K562 treated with DMSO at 1 percent for 48 hours (cell line): ENCODE data around the gene PRR30. TPM values are rescaled to one million over a fixed set of nuclear protein-coding genes. Genes with fewer than 3 reads are reported as not detected.

ENCODE experiments used
- total RNA-seq: library from RNA; unstranded; fragments of 300-600 nt; gene quantifications from 2 replicates; pipeline ENCODE4 v1.2.3, GENCODE V29; 2022; ENCODE audit warnings: low replicate concordance; ENCODE audit errors: extremely low read depth

Gene PRR30
- not detected in 2 replicates for total RNA-seq

DNA sequence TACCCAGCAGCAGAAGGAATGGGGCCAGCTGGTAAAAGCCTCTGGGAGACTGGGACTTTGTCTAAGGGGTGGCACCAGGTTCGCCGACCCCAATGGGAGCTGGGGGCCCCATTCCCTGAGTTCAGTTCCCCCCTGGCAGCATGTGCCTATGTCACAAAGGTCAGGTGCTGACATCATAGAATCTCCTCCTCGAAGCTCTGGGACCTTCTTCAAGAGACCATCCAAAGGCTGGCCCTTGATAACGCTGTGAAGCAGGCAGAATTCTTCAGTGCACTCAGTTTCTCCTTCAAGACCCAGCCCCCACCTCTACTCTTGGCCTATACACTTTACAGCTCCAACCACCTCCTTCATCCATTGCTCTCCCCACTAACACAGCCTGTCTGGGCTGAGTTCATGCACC is at the start of gene PRR30:
PRR30 (minus strand) TSS at position 101 of the 400 bp plus-strand sequence. CDS start 1,081 bp downstream, outside the sequence.

DNA sequence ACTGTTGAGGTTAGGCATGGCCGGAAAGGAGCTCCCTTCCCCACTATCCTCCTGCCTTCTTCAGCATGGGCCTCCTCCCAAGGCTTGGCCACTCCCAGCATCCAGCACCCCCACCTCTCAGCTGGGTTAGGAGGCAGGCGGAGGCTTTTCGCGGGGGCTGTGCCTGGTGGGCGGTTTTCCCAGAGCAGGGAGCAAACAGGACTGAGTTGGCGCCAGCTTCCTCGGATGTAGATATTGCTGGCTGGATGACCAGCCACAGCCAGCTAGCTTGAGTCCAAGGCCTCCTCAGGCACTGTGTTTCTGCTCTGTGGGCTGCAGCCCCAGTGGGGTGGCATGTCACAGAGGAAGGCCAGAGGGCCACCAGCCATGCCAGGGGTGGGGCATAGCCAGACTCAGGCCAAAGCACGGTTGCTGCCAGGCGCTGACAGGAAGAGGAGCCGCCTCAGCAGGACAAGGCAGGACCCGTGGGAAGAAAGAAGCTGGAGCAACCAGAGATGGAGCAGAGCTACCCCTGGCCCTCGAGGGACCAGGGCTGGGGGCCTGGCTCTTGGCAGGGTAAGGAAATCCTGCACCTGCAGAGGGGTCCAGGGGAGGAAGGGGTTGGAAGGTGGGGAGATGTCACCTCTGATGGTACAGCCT is 9.7 kb upstream of the PRR30 start, which contains the start of gene TCF23:
TCF23 (plus strand) TSS at position 204 of the 639 bp plus-strand sequence; CDS start at position 334, 130 bp downstream.

GRCh38 chr2:27133905-27134780 is 5.1 kb downstream of the PRR30 start, which contains the start of gene PREB:
TSS of gene PREB (minus strand) at chr2:27134636. CDS start at chr2:27134421, 215 bp downstream.

DNA sequence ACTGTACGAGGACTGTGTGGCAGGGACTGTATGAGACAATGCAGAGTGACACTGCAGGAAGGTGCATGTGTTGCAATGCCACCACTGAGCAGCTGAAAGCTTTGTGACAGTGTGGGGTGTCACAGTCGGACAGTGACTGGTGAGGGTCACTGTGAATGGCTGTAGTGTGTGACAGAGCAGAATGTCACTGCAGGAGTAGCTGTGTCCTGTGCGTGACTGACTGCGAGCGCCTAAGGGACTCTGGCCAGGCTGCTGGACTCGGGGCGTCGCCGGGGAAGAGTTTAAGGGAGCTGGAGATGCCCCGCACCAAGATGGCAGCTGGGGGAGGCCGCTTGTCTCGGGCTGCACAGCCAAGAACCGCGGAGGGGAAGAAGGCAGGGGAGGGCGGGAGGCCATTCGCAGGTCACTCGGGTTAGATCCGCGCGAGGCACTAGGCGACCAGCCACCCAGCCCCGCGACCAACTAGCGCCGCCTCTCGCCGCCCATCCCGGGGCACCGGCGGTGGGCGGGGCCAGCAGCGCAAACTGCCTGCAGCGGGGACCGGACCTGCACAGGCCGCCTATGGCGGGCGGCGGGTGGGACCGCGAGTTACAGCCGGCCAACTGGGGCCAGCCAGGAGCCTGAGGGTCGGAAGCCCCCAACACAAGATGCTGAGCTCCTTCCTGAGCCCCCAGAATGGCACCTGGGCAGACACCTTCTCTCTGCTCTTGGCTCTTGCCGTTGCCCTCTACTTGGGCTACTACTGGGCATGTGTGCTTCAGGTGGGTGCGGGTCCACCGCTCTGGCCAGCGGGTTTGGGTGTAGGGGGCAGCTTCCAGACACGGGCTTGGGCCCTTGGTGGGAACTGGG is 15.7 kb downstream of the PRR30 start, which contains the start of gene ABHD1:
ABHD1 (plus strand) TSS at position 514 of the 849 bp plus-strand sequence; CDS start at position 648, 134 bp downstream.

DNA sequence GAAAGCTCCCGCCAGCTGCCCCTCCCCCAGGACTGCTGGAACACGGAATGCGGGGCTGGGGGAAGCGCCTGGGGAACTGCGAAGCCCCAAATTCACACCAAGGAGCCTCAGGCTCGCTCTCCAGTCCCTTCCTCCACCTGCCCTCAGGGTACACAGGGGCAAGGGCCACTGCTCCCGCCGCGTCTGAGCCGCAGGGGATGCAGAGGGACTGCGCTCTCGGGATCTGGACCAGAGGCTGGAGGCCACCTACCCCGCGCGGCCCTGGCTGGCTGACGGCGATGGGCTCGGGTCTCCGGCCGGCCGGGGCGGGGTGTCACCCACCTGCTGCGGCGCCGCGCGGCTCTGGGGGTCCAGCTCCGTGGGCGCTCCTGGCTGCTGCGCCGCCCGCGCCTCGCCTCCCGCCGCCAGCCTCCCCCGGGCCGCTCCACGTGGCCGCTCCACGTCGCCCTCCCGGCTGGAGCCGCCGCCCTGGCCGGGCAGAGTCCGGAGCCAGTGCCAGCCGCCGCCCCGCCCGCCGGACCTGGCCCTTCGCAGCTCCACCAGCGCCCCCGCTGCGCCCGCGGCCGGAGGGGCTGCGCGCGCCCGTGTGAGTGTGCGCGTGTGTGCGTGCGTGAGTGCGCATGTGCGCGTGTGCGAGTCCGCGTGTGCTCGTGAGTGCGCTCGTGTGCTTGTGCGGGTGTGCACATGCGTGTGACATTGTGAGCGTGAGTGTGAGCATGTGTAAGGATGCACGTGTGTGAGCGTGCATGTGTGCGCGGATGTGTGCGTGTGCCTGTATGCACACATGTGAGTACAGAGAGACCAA is 20.5 kb downstream of the PRR30 start, which contains the start of gene CGREF1:
CGREF1 (minus strand) TSS at position 604 of the 805 bp plus-strand sequence. CDS start 14,762 bp downstream, outside the sequence.

Other genes starting within 250 kb of the PRR30 start
- not detected in 2 replicates for gene MAPRE3, start 168.8 kb downstream of the PRR30 start, total RNA-seq
- gene TMEM214, start 106.4 kb downstream of the PRR30 start, total RNA-seq: not detected in 2 replicates
- not detected in 2 replicates for gene AGBL5, start 87.7 kb downstream of the PRR30 start, total RNA-seq
- not detected in 2 replicates for gene OST4, start 67.8 kb downstream of the PRR30 start, total RNA-seq
- not detected in 2 replicates for gene EMILIN1, start 60.8 kb downstream of the PRR30 start, total RNA-seq
- gene KHK, start 52.6 kb downstream of the PRR30 start, total RNA-seq: not detected in 2 replicates
- not detected in 2 replicates for gene CGREF1, start 20.3 kb downstream of the PRR30 start, total RNA-seq
- not detected in 2 replicates for gene ABHD1, start 15.6 kb downstream of the PRR30 start, total RNA-seq
- not detected in 2 replicates for gene PREB, start 4.8 kb downstream of the PRR30 start, total RNA-seq
- not detected in 2 replicates for gene TCF23, start 9.6 kb upstream of the PRR30 start, total RNA-seq
- gene ATRAID, start 72.6 kb upstream of the PRR30 start, total RNA-seq: not detected in 2 replicates
- not detected in 2 replicates for gene SLC5A6, start 72.9 kb upstream of the PRR30 start, total RNA-seq
- gene CAD, start 78.0 kb upstream of the PRR30 start, total RNA-seq: not detected in 2 replicates
- gene SLC30A3, start 123.6 kb upstream of the PRR30 start, total RNA-seq: not detected in 2 replicates
- gene DNAJC5G, start 136.0 kb upstream of the PRR30 start, total RNA-seq: not detected in 2 replicates
- not detected in 2 replicates for gene TRIM54, start 143.0 kb upstream of the PRR30 start, total RNA-seq
- gene UCN, start 169.0 kb upstream of the PRR30 start, total RNA-seq: not detected in 2 replicates
- not detected in 2 replicates for gene MPV17, start 183.7 kb upstream of the PRR30 start, total RNA-seq
- gene GTF3C2, start 217.4 kb upstream of the PRR30 start, total RNA-seq: not detected in 2 replicates
- gene EIF2B4, start 230.9 kb upstream of the PRR30 start, total RNA-seq: not detected in 2 replicates
- gene SNX17, start 231.2 kb upstream of the PRR30 start, total RNA-seq: not detected in 2 replicates
- gene ZNF513, start 241.3 kb upstream of the PRR30 start, total RNA-seq: not detected in 2 replicates